ENCODE measurements around the gene ROBO3.

DNA sequence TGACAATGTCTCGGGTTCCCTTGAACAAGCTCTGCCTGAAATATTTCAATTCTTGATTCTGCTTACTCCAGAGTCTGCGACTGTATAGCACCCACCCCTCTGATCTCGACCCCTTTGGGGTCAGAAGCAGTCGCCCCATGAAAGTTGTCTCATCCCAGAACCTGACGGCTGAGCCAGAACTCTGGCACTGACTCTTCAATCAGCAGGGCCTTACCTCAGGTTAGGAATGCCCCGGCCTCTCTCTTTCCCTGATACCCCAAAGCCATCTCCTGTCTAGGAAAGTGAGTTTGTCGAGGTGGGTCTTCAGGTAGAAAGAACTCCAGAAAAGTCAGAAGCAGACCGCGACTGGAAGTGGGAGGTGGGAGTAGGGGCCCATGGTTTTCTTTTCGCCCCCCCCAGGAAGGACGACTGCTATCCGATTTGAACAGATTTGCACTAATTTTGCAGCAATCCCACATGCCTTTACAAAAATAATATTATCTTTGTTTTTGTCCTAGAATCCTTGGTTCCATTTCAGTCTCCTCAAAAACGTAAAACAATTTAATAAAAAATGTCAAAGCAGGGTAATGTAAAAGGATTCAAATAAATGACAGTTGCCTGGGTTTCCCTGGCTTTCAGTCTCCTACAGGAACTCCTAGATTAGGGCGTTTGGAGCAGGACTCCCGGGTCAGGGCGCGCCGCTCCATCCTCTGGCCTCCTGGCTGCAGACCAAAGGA, 898 bp upstream of the ROBO3 start:
- TF ChIP-seq, protein P1, sequence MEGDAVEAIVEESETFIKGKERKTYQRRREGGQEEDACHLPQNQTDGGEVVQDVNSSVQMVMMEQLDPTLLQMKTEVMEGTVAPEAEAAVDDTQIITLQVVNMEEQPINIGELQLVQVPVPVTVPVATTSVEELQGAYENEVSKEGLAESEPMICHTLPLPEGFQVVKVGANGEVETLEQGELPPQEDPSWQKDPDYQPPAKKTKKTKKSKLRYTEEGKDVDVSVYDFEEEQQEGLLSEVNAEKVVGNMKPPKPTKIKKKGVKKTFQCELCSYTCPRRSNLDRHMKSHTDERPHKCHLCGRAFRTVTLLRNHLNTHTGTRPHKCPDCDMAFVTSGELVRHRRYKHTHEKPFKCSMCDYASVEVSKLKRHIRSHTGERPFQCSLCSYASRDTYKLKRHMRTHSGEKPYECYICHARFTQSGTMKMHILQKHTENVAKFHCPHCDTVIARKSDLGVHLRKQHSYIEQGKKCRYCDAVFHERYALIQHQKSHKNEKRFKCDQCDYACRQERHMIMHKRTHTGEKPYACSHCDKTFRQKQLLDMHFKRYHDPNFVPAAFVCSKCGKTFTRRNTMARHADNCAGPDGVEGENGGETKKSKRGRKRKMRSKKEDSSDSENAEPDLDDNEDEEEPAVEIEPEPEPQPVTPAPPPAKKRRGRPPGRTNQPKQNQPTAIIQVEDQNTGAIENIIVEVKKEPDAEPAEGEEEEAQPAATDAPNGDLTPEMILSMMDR (IDR thresholded peaks at IDR 0.05) = no peak
- no peak for TF ChIP-seq POLR2A (IDR thresholded peaks at IDR 0.05)
